ENCODE results near the gene C2orf49.

DNA sequence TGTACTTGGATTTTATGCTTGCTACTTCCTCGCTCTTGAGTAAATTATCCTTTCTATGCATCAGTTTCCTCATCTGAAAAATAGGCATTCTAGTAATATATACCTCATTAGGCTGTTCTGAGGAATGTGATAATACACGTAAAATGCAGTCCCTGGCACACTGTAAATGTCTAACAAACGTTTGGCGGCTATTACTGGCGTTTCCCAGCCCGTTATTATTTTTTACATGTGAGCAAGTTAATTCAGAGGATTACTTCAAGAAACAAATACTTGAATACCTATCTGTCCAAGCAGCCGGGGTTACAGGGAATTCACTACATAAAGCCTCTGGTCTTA is 586 bp upstream of the C2orf49 start:
- TF ChIP-seq REST (IDR thresholded peaks at IDR 0.05; ENCODE audit: insufficient read depth in 1 of 2, low read depth in 2 of 2, low read length in 1 of 2), result no peak
- TF ChIP-seq, protein P1, sequence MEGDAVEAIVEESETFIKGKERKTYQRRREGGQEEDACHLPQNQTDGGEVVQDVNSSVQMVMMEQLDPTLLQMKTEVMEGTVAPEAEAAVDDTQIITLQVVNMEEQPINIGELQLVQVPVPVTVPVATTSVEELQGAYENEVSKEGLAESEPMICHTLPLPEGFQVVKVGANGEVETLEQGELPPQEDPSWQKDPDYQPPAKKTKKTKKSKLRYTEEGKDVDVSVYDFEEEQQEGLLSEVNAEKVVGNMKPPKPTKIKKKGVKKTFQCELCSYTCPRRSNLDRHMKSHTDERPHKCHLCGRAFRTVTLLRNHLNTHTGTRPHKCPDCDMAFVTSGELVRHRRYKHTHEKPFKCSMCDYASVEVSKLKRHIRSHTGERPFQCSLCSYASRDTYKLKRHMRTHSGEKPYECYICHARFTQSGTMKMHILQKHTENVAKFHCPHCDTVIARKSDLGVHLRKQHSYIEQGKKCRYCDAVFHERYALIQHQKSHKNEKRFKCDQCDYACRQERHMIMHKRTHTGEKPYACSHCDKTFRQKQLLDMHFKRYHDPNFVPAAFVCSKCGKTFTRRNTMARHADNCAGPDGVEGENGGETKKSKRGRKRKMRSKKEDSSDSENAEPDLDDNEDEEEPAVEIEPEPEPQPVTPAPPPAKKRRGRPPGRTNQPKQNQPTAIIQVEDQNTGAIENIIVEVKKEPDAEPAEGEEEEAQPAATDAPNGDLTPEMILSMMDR (IDR thresholded peaks at IDR 0.05), result no peak
- TF ChIP-seq POLR2AphosphoS5 (IDR thresholded peaks at IDR 0.05; ENCODE audit: low read depth, low read length), result no peak
- no peak for TF ChIP-seq SIN3A (IDR thresholded peaks at IDR 0.05; ENCODE audit: borderline replicate concordance, insufficient read depth, low read depth, low read length)

Data from Panc1 (cell line).